Measurements from ENCODE around the gene PLXNA2. TPM values are rescaled to one million over a fixed set of nuclear protein-coding genes. Genes with fewer than 3 reads are reported as not detected.

The PLXNA2 gene
- total RNA-seq, 1 donor from 2014 or later = 0.82 TPM

GRCh38 chr1:208271236-208271635 is 27.1 kb upstream of the PLXNA2 start:
- Mint-ChIP-seq H3K4me1 (no peaks in the 10 kb centered on the region), H3K27ac (no peak overlapping the region), H3K4me3 (no peak overlapping the region), H3K36me3 (ENCODE audit: low read depth) (no peaks in the 10 kb centered on the region), H3K9me3 (no peaks in the 10 kb centered on the region), H3K27me3 (peaks cover 43% of the 10 kb centered on the region)
- DNase-seq = no peak
- ChIA-PET CTCF (no interaction called here), POLR2A (no interaction called here)
- no peak for ATAC-seq (ENCODE audit: low read depth)
- TF ChIP-seq CTCF (IDR thresholded peaks at IDR 0.05) = no peak
- intact Hi-C loops (cut with micrococcal nuclease) = no loop called here

GRCh38 chr1:208270651-208271141 is 26.5 kb upstream of the PLXNA2 start:
- intact Hi-C loops (cut with micrococcal nuclease) = no loop called here
- no peaks in the 10 kb centered on the region for H3K9me3 Mint-ChIP-seq
- no peak overlapping the region for H3K4me3 Mint-ChIP-seq
- CTCF ChIA-PET = no interaction called here
- H3K4me1 Mint-ChIP-seq = no peaks in the 10 kb centered on the region
- peaks cover 40% of the 10 kb centered on the region for H3K27me3 Mint-ChIP-seq
- no peak for DNase-seq
- POLR2A ChIA-PET = no interaction called here
- H3K27ac Mint-ChIP-seq = no peak overlapping the region
- TF ChIP-seq CTCF (IDR thresholded peaks at IDR 0.05) = no peak
- no peaks in the 10 kb centered on the region for H3K36me3 Mint-ChIP-seq (ENCODE audit: low read depth)
- ATAC-seq (ENCODE audit: low read depth) = no peak

GRCh38 chr1:208269338-208269666 is 25.1 kb upstream of the PLXNA2 start:
- Mint-ChIP-seq H3K27me3 (peaks cover 39% of the 10 kb centered on the region), H3K27ac (no peak overlapping the region), H3K4me1 (no peaks in the 10 kb centered on the region), H3K9me3 (no peaks in the 10 kb centered on the region), H3K36me3 (ENCODE audit: low read depth) (no peaks in the 10 kb centered on the region), H3K4me3 (no peak overlapping the region)
- ChIA-PET POLR2A (no interaction called here), CTCF (no interaction called here)
- intact Hi-C loops (cut with micrococcal nuclease) = no loop called here
- ATAC-seq (ENCODE audit: low read depth) = no peak
- TF ChIP-seq CTCF (IDR thresholded peaks at IDR 0.05) = no peak
- DNase-seq = no peak

GRCh38 chr1:208268541-208269337 is 24.6 kb upstream of the PLXNA2 start:
- DNase-seq (no peak), ATAC-seq (ENCODE audit: low read depth) (no peak)
- H3K4me3 Mint-ChIP-seq = no peak overlapping the region
- CTCF ChIA-PET = no interaction called here
- no peak overlapping the region for H3K27ac Mint-ChIP-seq
- no peaks in the 10 kb centered on the region for H3K4me1 Mint-ChIP-seq
- no peaks in the 10 kb centered on the region for H3K9me3 Mint-ChIP-seq
- no peaks in the 10 kb centered on the region for H3K36me3 Mint-ChIP-seq (ENCODE audit: low read depth)
- intact Hi-C loops (cut with micrococcal nuclease) = no loop called here
- H3K27me3 Mint-ChIP-seq = peaks cover 39% of the 10 kb centered on the region
- no peak for TF ChIP-seq CTCF (IDR thresholded peaks at IDR 0.05)
- POLR2A ChIA-PET = no interaction called here

GRCh38 chr1:208265525-208265924 is 21.3 kb upstream of the PLXNA2 start:
- peaks cover 42% of the 10 kb centered on the region for H3K27me3 Mint-ChIP-seq
- intact Hi-C loops (cut with micrococcal nuclease) = no loop called here
- no peak overlapping the region for H3K4me3 Mint-ChIP-seq

More at GRCh38 chr1:208265525-208265924, 21.3 kb upstream of the PLXNA2 start:
- no peak overlapping the region for H3K27ac Mint-ChIP-seq
- H3K4me1 Mint-ChIP-seq = no peaks in the 10 kb centered on the region
- H3K9me3 Mint-ChIP-seq = no peaks in the 10 kb centered on the region
- TF ChIP-seq CTCF (IDR thresholded peaks at IDR 0.05) = no peak
- DNase-seq (no peak), ATAC-seq (ENCODE audit: low read depth) (no peak)
- POLR2A ChIA-PET = no interaction called here
- CTCF ChIA-PET = no interaction called here
- no peaks in the 10 kb centered on the region for H3K36me3 Mint-ChIP-seq (ENCODE audit: low read depth)

Measured in activated B cell treated with CpG ODN at 0.5 μM for 24 hours (primary cell).